Inflammatory macrophage treated with lipopolysaccharide for 1 hour (primary cell): Measurements from ENCODE around the gene ACOX2.
A peak's percentile ranks its signal among the peaks of the same experiment; 100 is the strongest.

Experiments used
- DNase-seq, 2 donors: peaks; one replicate each; pipeline ENCODE4 v3.0.0-alpha.2; 2020 to 2022

ACOX2 gene

DNA sequence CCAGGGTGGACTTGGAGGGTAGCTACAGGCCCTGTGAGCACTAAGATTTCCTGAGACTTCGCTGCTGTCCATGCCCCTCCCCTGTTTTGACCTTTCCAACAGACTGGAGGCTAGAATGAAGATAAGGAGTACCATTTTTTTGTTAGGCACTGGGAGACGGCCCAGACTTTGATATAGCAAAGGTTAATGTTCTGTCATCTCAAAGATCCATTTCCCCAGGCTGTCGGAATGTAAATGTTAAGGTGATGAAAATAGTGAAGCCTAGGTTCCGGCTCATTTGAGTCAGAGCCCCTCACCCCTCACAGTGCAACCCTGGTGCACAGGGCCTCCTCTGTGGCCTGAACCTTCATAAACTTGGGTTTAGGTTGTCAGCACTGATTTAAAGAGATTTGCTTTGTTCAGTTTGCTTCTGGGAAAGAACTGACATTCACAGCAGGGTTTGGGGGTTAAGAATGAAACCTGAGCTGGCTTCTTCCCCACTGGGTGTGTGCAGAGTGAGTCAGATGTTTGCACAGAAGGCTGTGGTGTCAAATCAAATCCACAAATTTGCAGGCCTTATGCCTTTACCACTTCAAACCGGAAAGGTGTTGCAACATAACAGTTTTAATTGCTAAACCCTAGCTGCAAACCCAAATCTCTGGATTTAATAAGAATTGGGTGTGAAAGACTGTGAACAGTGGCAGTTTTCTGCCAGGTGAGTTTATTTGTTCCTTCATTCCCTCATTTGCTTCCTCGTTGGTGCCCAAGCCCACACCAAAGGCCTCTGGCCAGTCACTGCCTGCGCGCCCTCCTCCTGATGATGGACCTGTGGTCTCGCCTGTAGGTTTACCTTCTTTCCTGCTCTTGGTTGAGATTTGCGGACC lies 65.7 kb downstream of the ACOX2 start:
- peak; percentile 75 to 80 for DNase-seq

DNA sequence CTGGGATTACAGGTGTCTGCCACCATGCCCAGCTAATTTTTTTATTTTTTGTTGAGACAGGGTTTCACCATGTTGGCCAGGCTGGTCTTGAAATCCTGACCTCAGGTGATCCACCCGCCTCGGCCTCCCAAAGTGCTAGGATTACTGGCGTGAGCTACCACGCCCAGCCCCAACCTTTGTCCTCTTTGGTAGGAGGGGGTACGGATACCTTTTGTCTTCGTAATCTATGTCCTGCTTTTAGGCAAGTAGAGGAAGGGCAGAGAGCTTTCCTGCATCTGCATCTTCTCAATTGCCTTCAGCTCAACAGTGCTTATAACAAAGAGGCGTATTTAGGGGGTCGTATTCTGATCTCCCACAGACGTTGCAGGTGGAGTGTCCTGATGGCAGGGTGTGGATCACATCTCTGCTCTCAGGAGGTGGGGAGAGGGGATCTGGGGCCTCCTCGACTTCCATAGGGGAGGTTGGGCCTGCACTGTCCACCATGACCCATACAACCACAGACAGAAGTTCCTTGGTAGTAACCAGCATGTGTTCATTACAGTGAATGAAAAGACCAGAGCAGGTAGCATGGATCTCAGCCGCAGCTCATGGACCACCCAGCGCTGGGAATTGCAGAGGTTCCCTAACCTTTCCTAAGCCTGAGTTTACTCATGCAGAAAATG lies 66.5 kb downstream of the ACOX2 start:
- DNase-seq, result no peak

GRCh38 chr3:58469096-58469495 lies 67.9 kb downstream of the ACOX2 start:
- DNase-seq, result no peak

- no peak for DNase-seq
These were observed 70.0 kb downstream of the ACOX2 start for GRCh38 chr3:58466899-58467563.

DNA sequence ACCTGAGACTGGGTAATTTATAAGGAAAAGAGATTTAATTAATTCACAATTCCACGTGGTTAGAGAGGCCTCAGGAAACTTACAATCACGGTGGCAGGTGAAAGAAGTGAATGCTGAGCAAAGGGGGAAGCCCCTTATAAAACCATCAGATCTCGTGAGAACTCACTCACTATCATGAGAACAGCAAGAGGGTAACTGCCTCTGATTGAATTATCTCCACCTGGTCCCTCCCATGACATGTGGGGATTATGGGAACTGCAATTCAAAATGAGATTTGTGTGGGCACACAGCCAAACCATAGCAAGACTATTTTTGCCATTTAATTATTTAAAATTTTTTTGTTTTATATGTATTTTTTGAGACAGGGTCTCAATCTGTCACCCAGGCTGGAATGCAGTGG lies 72.1 kb downstream of the ACOX2 start:
- DNase-seq, result no peak

DNA sequence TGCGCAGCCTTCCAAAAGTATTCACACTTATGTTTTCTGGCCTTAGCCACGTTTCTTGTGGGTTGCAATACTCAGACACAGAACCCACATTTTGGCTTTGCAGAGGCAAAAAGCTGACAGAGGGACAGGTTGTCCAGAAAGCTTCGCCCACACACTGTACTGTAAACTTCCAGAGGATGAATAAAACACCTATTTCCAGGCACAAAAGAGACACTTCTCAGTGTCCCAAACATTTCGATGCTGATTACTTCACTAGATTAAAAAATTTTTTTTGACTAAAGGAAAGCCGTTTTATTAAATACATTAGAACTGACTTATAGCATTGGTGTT lies 73.1 kb downstream of the ACOX2 start:
- DNase-seq, result no peak

- DNase-seq, result peak; percentile 55 to 74
These were observed 73.6 kb downstream of the ACOX2 start for GRCh38 chr3:58463181-58463941.

GRCh38 chr3:58462829-58463180 lies 74.2 kb downstream of the ACOX2 start:
- no peak for DNase-seq

GRCh38 chr3:58459160-58459559 lies 77.8 kb downstream of the ACOX2 start:
- no peak for DNase-seq
